Esophagus muscularis mucosa (tissue), 4 donors: ENCODE data around the gene SPATA18. TPM values are rescaled to one million over a fixed set of nuclear protein-coding genes. Genes with fewer than 3 reads are reported as not detected.
A peak's percentile ranks its signal among the peaks of the same experiment; 100 is the strongest.

Experiments used
- DNase-seq: peaks from one replicate; pipeline ENCODE4 v3.0.0-alpha.2; 2017; ENCODE audit errors: extremely low spot score
- H3K27ac ChIP-seq, 4 donors: fragments of 200-600 bp; sonication (generic); replicated peaks in 1 of 4; 1 replicate in 3 of 4; 2 replicates in 1 of 4; pipeline ENCODE4 v1.5.1; 2016 to 2019; ENCODE audit warnings: mild to moderate bottlenecking in 1 of 4
- H3K27me3 ChIP-seq, 4 donors: fragments of 200-600 bp; sonication (generic); one replicate each; pipeline versions ENCODE4 v1.5.1 to v1.6.0; 2016 to 2019
- H3K36me3 ChIP-seq, 4 donors: fragments of 200-600 bp; sonication (generic); one replicate each; pipeline ENCODE4 v1.5.1; 2016 to 2019
- H3K4me1 ChIP-seq, 4 donors: fragments of 200-600 bp; sonication (generic); one replicate each; pipeline ENCODE4 v1.5.1; 2016 to 2019
- H3K4me3 ChIP-seq, 4 donors: fragments of 200-600 bp; sonication (generic); 1 replicate in 2 of 4; 2 replicates in 2 of 4; pipeline ENCODE4 v1.5.1; 2016 to 2019; ENCODE audit warnings: mild to moderate bottlenecking in 4 of 4, moderate library complexity in 1 of 4
- H3K9me3 ChIP-seq, 4 donors: fragments of 200-600 bp; sonication (generic); 1 replicate in 3 of 4; 2 replicates in 1 of 4; pipeline ENCODE4 v1.5.1; 2016 to 2019
- EP300 ChIP-seq: sonication (generic); formaldehyde crosslinking; IDR thresholded peaks from one replicate; pipeline ENCODE4 v1.6.1; 2017; ENCODE audit warnings: antibody characterized with exemption
- POLR2A ChIP-seq: fragments of 450-650 bp; IDR thresholded peaks from one replicate; pipeline ENCODE4 v1.6.1; 2017; ENCODE audit warnings: antibody characterized with exemption, moderate library complexity, mild to moderate bottlenecking, low read depth
- POLR2AphosphoS5 ChIP-seq, 2 donors: sonication (generic); formaldehyde crosslinking; IDR thresholded peaks; one replicate each; pipeline ENCODE4 v1.6.1; 2017; ENCODE audit warnings: antibody characterized with exemption in 2 of 2
- WGBS: methylation state at CpG from one replicate; pipeline ENCODE4 v1.1.5; 2018; 5-methylcytosine and 5-hydroxymethylcytosine counted together
- intact Hi-C: fragments of 100-400 bp; cut with DNase I; formaldehyde crosslinking; loops from one replicate; pipeline ENCODE4 v1.15.1; 2023
- total RNA-seq, 4 donors: library from RNA; depleted of rRNA; stranded (reverse); fragments of >200 nt; gene quantifications; one replicate each; pipeline versions ENCODE4 v1.1.0 to v1.2.1, GENCODE V29; 2016
- TF ChIP-seq, protein P1 (sequence below), 3 experiments: fragments of 200-600 bp in 2 of 3; fragments of 450-650 bp in 1 of 3; sonication (generic) in 2 of 3; IDR thresholded peaks; one replicate each; pipeline ENCODE4 v1.5.1; 2017 to 2019; ENCODE audit warnings: antibody characterized with exemption in 3 of 3, mild to moderate bottlenecking in 2 of 3, moderate library complexity in 1 of 3

Gene SPATA18
- total RNA-seq, 4 donors from 2014 or later, result 3.2 to 7.5 (median 5.4) TPM

- 89% methylated on average over 5 of the region's 5 CpGs for WGBS
- no peak for DNase-seq
- intact Hi-C loops, result no loop called here
- TF ChIP-seq POLR2AphosphoS5 (IDR thresholded peaks at IDR 0.05) (no peak), POLR2A (no peak), EP300 (no peak)
- TF ChIP-seq, protein P1, sequence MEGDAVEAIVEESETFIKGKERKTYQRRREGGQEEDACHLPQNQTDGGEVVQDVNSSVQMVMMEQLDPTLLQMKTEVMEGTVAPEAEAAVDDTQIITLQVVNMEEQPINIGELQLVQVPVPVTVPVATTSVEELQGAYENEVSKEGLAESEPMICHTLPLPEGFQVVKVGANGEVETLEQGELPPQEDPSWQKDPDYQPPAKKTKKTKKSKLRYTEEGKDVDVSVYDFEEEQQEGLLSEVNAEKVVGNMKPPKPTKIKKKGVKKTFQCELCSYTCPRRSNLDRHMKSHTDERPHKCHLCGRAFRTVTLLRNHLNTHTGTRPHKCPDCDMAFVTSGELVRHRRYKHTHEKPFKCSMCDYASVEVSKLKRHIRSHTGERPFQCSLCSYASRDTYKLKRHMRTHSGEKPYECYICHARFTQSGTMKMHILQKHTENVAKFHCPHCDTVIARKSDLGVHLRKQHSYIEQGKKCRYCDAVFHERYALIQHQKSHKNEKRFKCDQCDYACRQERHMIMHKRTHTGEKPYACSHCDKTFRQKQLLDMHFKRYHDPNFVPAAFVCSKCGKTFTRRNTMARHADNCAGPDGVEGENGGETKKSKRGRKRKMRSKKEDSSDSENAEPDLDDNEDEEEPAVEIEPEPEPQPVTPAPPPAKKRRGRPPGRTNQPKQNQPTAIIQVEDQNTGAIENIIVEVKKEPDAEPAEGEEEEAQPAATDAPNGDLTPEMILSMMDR (IDR thresholded peaks at IDR 0.05), result no peak
- Histone ChIP-seq H3K4me3 (no peak overlapping the region), H3K36me3 (no peaks in the 10 kb centered on the region), H3K27me3 (peaks cover 0 to 50% (median 2%) of the 10 kb centered on the region in 4 donors), H3K27ac (no peak overlapping the region), H3K4me1 (peaks cover 0 to 23% (median 19%) of the 10 kb centered on the region in 4 donors), H3K9me3 (peaks cover 0 to 8% (median 4%) of the 10 kb centered on the region in 4 donors)
Observed at GRCh38 chr4:52049266-52049665, 1.8 kb upstream of the SPATA18 start.

GRCh38 chr4:52051615-52052474, 741 bp downstream of the SPATA18 start:
- H3K36me3 ChIP-seq, result no peaks in the 10 kb centered on the region
- H3K27me3 ChIP-seq, result peaks cover 0 to 37% (median 2%) of the 10 kb centered on the region in 4 donors
- TF ChIP-seq POLR2AphosphoS5 (IDR thresholded peaks at IDR 0.05), result peak in 1 of 2 donors; percentile 19
- TF ChIP-seq, protein P1 (IDR thresholded peaks at IDR 0.05), result no peak
- intact Hi-C loops, result no loop called here
- peak overlapping the region; percentile 52 to 63 (median 58) for H3K4me3 ChIP-seq
- H3K27ac ChIP-seq, result peak overlapping the region; percentile 55 to 68 (median 62)
- peak; percentile 92 for DNase-seq
- peaks cover 0 to 23% (median 19%) of the 10 kb centered on the region in 4 donors for H3K4me1 ChIP-seq
- 16% methylated on average over 29 of the region's 46 CpGs for WGBS
- peaks cover 0 to 8% (median 4%) of the 10 kb centered on the region in 4 donors for H3K9me3 ChIP-seq

- DNase-seq, result no peak
- peaks cover 0 to 37% (median 2%) of the 10 kb centered on the region in 4 donors for H3K27me3 ChIP-seq
- H3K9me3 ChIP-seq, result peaks cover 0 to 8% (median 4%) of the 10 kb centered on the region in 4 donors
- no peak for TF ChIP-seq POLR2A
- TF ChIP-seq, protein P1 (IDR thresholded peaks at IDR 0.05), result no peak
- TF ChIP-seq POLR2AphosphoS5 (IDR thresholded peaks at IDR 0.05), result no peak
- TF ChIP-seq EP300, result no peak
- H3K4me3 ChIP-seq, result peak overlapping the region; percentile 52 to 63 (median 58)
- intact Hi-C loops, result no loop called here
- H3K27ac ChIP-seq, result peak overlapping the region in 1 of 4 donors; percentile 68
- WGBS, result 41% methylated on average over 7 of the region's 7 CpGs
- H3K36me3 ChIP-seq, result no peaks in the 10 kb centered on the region
- peaks cover 0 to 23% (median 19%) of the 10 kb centered on the region in 4 donors for H3K4me1 ChIP-seq
Observed at GRCh38 chr4:52052475-52052780, 1.3 kb downstream of the SPATA18 start.

DNA sequence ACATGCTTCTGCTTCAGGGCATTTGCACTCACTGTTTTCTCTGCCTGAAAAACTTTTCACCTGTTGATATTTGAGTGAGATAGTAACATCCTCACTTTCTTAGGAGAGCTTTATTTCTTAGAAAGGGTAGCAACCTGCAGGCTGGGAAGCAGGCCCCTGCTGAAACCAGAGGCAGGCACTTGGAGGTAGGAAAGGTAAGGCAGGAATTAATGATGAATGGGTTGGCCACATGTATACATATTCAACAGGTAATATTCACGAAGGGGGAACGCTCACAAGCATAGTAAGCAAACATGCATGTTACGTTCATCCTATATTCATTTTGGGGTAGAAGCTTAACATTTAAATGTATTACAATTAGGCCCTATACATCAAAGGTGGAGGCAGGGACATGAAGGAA, 3.1 kb downstream of the SPATA18 start:
- no peak for DNase-seq
- H3K27me3 ChIP-seq, result peaks cover 0 to 28% (median 2%) of the 10 kb centered on the region in 4 donors
- peaks cover 0 to 30% (median 22%) of the 10 kb centered on the region in 4 donors for H3K4me1 ChIP-seq
- WGBS, result 96% methylated on average over 3 of the region's 3 CpGs
- intact Hi-C loops, result no loop called here
- H3K4me3 ChIP-seq, result no peak overlapping the region
- no peak overlapping the region for H3K27ac ChIP-seq
- H3K36me3 ChIP-seq, result no peaks in the 10 kb centered on the region
- peaks cover 0 to 8% (median 4%) of the 10 kb centered on the region in 4 donors for H3K9me3 ChIP-seq
- TF ChIP-seq EP300 (no peak), POLR2A (no peak), POLR2AphosphoS5 (IDR thresholded peaks at IDR 0.05) (no peak)
- TF ChIP-seq, protein P1 (IDR thresholded peaks at IDR 0.05), result no peak
